Astrocyte (in vitro differentiated cells and primary cell): ENCODE data around the gene ELMO1. TPM values are rescaled to one million over a fixed set of nuclear protein-coding genes. Genes with fewer than 3 reads are reported as not detected.

ENCODE experiments used
- DNase-seq: peaks from one replicate; pipeline ENCODE4 v3.0.0-alpha.2; 2010; ENCODE audit warnings: low read depth
- FAIRE-seq: peaks from 2 replicates; lab custom pipeline; 2011; peaks lifted over from hg19 to GRCh38; lab: Jason Lieb, UNC
- H2AFZ ChIP-seq: 2 replicates; pipeline ENCODE4 v1.6.0; 2012; ENCODE audit warnings: low read depth, low read length, inconsistent platforms
- H3K27ac ChIP-seq: 2 replicates; pipeline ENCODE4 v1.5.1; 2011; ENCODE audit warnings: low read depth, low read length, inconsistent platforms
- H3K27me3 ChIP-seq: 2 replicates; pipeline ENCODE4 v1.6.0; 2011; ENCODE audit warnings: low read length, inconsistent platforms; ENCODE audit not compliant: insufficient read depth
- H3K36me3 ChIP-seq: 2 replicates; pipeline ENCODE4 v1.5.1; 2011; ENCODE audit warnings: low read length, inconsistent platforms; ENCODE audit not compliant: insufficient read depth
- H3K4me1 ChIP-seq: 2 replicates; pipeline ENCODE4 v1.5.1; 2011; ENCODE audit warnings: low read length, inconsistent platforms; ENCODE audit not compliant: insufficient read depth
- H3K4me2 ChIP-seq: 2 replicates; pipeline ENCODE4 v1.6.0; 2012; ENCODE audit warnings: low read length, inconsistent platforms
- H3K4me3 ChIP-seq: 2 replicates; pipeline ENCODE4 v1.5.1; 2011; ENCODE audit warnings: low read depth, mild to moderate bottlenecking, low read length, inconsistent platforms; ENCODE audit not compliant: insufficient read depth
- H3K79me2 ChIP-seq: 2 replicates; pipeline ENCODE4 v1.6.0; 2012; ENCODE audit warnings: mild to moderate bottlenecking, low read length, inconsistent platforms; ENCODE audit not compliant: insufficient read depth
- H3K9ac ChIP-seq: 2 replicates; pipeline ENCODE4 v1.6.0; 2012; ENCODE audit warnings: mild to moderate bottlenecking, low read length, inconsistent platforms
- H3K9me3 ChIP-seq: 2 replicates; pipeline ENCODE4 v1.5.1; 2012; ENCODE audit warnings: low read depth, mild to moderate bottlenecking, low read length, inconsistent platforms; ENCODE audit not compliant: insufficient read depth
- H4K20me1 ChIP-seq: 2 replicates; pipeline ENCODE4 v1.6.0; 2012; ENCODE audit warnings: low read length, inconsistent platforms; ENCODE audit not compliant: insufficient read depth
- H3K27ac Mint-ChIP-seq: one replicate; pipeline ENCODE4 v1.8.0; 2021; ENCODE audit warnings: mild to moderate bottlenecking, mixed read lengths; ENCODE audit not compliant: unreplicated experiment
- H3K27me3 Mint-ChIP-seq: one replicate; pipeline ENCODE4 v1.8.0; 2021; ENCODE audit warnings: low read depth, mixed read lengths; ENCODE audit not compliant: unreplicated experiment
- H3K36me3 Mint-ChIP-seq: one replicate; pipeline ENCODE4 v1.8.0; 2021; ENCODE audit warnings: low read depth, mixed read lengths; ENCODE audit not compliant: unreplicated experiment
- H3K4me1 Mint-ChIP-seq: one replicate; pipeline ENCODE4 v1.8.0; 2021; ENCODE audit warnings: low read depth, mixed read lengths; ENCODE audit not compliant: unreplicated experiment
- H3K4me3 Mint-ChIP-seq: one replicate; pipeline ENCODE4 v1.8.0; 2021; ENCODE audit warnings: mild to moderate bottlenecking, moderate library complexity, mixed read lengths; ENCODE audit not compliant: unreplicated experiment
- H3K9me3 Mint-ChIP-seq: one replicate; pipeline ENCODE4 v1.8.0; 2021; ENCODE audit warnings: mild to moderate bottlenecking, mixed read lengths; ENCODE audit not compliant: unreplicated experiment
- EZH2 ChIP-seq: IDR thresholded peaks from 2 replicates; pipeline ENCODE4 v1.6.1; 2012; ENCODE audit warnings: mild to moderate bottlenecking, low read length, inconsistent platforms; ENCODE audit not compliant: insufficient read depth
- total RNA-seq: library from RNA; stranded (reverse); gene quantifications from 2 replicates; pipeline ENCODE4 v1.2.1, GENCODE V29; 2021
- TF ChIP-seq, protein P1 (sequence below): IDR thresholded peaks from 2 replicates; pipeline ENCODE4 v1.5.1; 2011; ENCODE audit warnings: low read depth, mild to moderate bottlenecking, inconsistent platforms, low read length, moderate library complexity; ENCODE audit not compliant: insufficient read depth

ELMO1 gene
- total RNA-seq, 1 donor from 2014 or later, result 20.4 TPM

DNA sequence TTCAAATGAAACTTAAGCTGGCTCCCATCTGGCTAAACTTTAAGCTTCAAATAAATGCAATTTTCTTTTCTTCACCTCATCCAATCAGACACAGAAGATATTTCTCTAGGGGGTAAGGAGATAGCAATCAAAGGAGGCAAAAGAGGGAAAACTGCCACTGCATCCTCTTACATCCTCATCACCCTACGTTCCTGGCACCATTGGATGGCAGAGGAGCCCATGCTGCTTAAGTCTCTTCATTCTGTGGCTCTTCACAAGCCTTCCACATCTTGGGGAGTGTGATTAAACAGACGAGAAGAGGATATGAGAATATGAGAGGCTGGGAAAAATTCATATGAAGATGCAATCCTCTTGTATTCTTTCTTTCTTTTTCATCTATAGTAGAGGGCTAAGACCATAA is 378.6 kb downstream of the ELMO1 start:
- FAIRE-seq (no peak), DNase-seq (no peak)
- Mint-ChIP-seq H3K27ac (no peak overlapping the region), H3K9me3 (peaks cover 1% of the 10 kb centered on the region), H3K27me3 (no peaks in the 10 kb centered on the region), H3K4me3 (no peak overlapping the region), H3K4me1 (peaks cover 9% of the 10 kb centered on the region), H3K36me3 (peaks cover 3% of the 10 kb centered on the region)
- Histone ChIP-seq H3K4me2 (no peak overlapping the region), H3K79me2 (no peaks in the 10 kb centered on the region), H3K27me3 (no peaks in the 10 kb centered on the region), H2AFZ (no peak overlapping the region), H3K4me3 (no peak overlapping the region), H3K36me3 (no peaks in the 10 kb centered on the region), H3K9ac (no peak overlapping the region), H3K4me1 (peaks cover 3% of the 10 kb centered on the region), H3K9me3 (no peaks in the 10 kb centered on the region), H4K20me1 (no peaks in the 10 kb centered on the region), H3K27ac (no peak overlapping the region)
- TF ChIP-seq EZH2, result no peak
- TF ChIP-seq, protein P1, sequence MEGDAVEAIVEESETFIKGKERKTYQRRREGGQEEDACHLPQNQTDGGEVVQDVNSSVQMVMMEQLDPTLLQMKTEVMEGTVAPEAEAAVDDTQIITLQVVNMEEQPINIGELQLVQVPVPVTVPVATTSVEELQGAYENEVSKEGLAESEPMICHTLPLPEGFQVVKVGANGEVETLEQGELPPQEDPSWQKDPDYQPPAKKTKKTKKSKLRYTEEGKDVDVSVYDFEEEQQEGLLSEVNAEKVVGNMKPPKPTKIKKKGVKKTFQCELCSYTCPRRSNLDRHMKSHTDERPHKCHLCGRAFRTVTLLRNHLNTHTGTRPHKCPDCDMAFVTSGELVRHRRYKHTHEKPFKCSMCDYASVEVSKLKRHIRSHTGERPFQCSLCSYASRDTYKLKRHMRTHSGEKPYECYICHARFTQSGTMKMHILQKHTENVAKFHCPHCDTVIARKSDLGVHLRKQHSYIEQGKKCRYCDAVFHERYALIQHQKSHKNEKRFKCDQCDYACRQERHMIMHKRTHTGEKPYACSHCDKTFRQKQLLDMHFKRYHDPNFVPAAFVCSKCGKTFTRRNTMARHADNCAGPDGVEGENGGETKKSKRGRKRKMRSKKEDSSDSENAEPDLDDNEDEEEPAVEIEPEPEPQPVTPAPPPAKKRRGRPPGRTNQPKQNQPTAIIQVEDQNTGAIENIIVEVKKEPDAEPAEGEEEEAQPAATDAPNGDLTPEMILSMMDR, result no peak

DNA sequence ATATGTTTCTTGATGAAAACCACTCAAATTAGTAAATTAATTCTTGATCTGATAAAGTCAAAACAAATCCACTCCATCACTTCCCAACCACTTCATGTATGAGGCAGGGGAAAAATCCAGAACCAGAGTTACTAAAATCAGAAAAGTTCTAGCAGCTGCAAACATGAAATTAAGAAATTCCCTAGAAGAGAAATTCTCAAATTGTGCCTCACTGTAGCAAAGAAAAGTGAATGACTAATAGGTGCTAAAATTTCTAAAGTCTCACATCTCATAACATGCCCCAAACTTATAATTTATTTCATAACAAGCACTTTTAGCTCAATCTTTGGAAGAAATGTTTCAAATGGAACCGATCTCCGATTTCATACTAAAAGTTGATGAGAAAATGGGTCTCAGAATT is 379.3 kb downstream of the ELMO1 start:
- Histone ChIP-seq H3K36me3 (no peaks in the 10 kb centered on the region), H3K4me3 (no peak overlapping the region), H3K9me3 (no peaks in the 10 kb centered on the region), H4K20me1 (no peaks in the 10 kb centered on the region), H3K27ac (no peak overlapping the region), H3K9ac (no peak overlapping the region), H3K27me3 (no peaks in the 10 kb centered on the region), H3K4me2 (no peak overlapping the region), H2AFZ (no peak overlapping the region), H3K79me2 (no peaks in the 10 kb centered on the region), H3K4me1 (peaks cover 3% of the 10 kb centered on the region)
- H3K36me3 Mint-ChIP-seq, result peaks cover 3% of the 10 kb centered on the region
- FAIRE-seq (no peak), DNase-seq (no peak)
- H3K27ac Mint-ChIP-seq, result no peak overlapping the region
- H3K27me3 Mint-ChIP-seq, result no peaks in the 10 kb centered on the region
- no peak for TF ChIP-seq EZH2
- TF ChIP-seq, protein P1, result no peak
- peaks cover 1% of the 10 kb centered on the region for H3K9me3 Mint-ChIP-seq
- H3K4me3 Mint-ChIP-seq, result no peak overlapping the region
- H3K4me1 Mint-ChIP-seq, result peaks cover 9% of the 10 kb centered on the region

DNA sequence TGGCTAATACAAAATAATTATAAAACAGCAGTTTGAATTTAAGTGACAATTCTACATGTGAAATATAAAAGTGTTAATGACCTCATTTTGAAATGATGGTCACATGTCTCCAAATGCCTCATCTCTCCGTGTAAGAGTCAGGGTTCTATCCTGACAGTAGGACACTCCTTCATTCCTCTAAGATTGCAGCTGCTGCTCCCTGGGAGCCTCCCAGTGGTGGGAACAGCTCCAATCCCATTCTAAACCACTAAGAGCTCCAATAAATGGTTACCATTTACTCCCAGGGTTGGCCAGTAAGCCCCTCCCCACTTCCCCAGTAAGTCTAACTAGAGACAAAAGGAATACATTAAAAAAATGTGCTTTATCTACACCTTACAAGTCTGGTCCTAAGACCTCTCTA is 379.8 kb downstream of the ELMO1 start:
- H3K4me3 ChIP-seq, result no peak overlapping the region
- no peak overlapping the region for H2AFZ ChIP-seq
- DNase-seq, result no peak
- H4K20me1 ChIP-seq, result no peaks in the 10 kb centered on the region
- Mint-ChIP-seq H3K9me3 (peaks cover 1% of the 10 kb centered on the region), H3K36me3 (peaks cover 3% of the 10 kb centered on the region), H3K4me1 (peaks cover 9% of the 10 kb centered on the region), H3K27me3 (no peaks in the 10 kb centered on the region), H3K4me3 (no peak overlapping the region), H3K27ac (no peak overlapping the region)
- no peak overlapping the region for H3K9ac ChIP-seq
- FAIRE-seq, result no peak
- H3K36me3 ChIP-seq, result no peaks in the 10 kb centered on the region
- no peaks in the 10 kb centered on the region for H3K27me3 ChIP-seq
- no peak overlapping the region for H3K4me2 ChIP-seq
- H3K4me1 ChIP-seq, result peaks cover 3% of the 10 kb centered on the region
- H3K79me2 ChIP-seq, result no peaks in the 10 kb centered on the region
- no peaks in the 10 kb centered on the region for H3K9me3 ChIP-seq
- H3K27ac ChIP-seq, result no peak overlapping the region
- TF ChIP-seq EZH2, result no peak
- TF ChIP-seq, protein P1, result no peak
